Endodermal cell (in vitro differentiated cells): ENCODE data around the gene ID3. TPM values are rescaled to one million over a fixed set of nuclear protein-coding genes. Genes with fewer than 3 reads are reported as not detected.
A peak's percentile ranks its signal among the peaks of the same experiment; 100 is the strongest.

Experiments used
- DNase-seq: peaks from one replicate; pipeline ENCODE4 v3.0.0-alpha.2; 2017
- H3K27ac ChIP-seq: 2 replicates; pipeline ENCODE4 v1.5.1; 2013; ENCODE audit warnings: mild to moderate bottlenecking, low read depth, low read length, moderate library complexity
- H3K27me3 ChIP-seq: 2 replicates; pipeline ENCODE4 v1.6.1; 2013; ENCODE audit warnings: mild to moderate bottlenecking, low read length, moderate library complexity; ENCODE audit not compliant: insufficient read depth, control insufficient read depth, poor library complexity, severe bottlenecking
- H3K36me3 ChIP-seq: 2 replicates; pipeline ENCODE4 v1.7.0; 2013; ENCODE audit warnings: mild to moderate bottlenecking, low read length, moderate library complexity; ENCODE audit not compliant: control insufficient read depth, insufficient read depth
- H3K4me1 ChIP-seq: one replicate; pipeline ENCODE4 v1.7.0; 2013; ENCODE audit warnings: low read length; ENCODE audit not compliant: control insufficient read depth, insufficient read depth
- H3K4me3 ChIP-seq: 2 replicates; pipeline ENCODE4 v1.5.1; 2013; ENCODE audit warnings: mild to moderate bottlenecking, low read length, moderate library complexity
- H3K9ac ChIP-seq: 2 replicates; pipeline ENCODE4 v1.6.1; 2013; ENCODE audit warnings: mild to moderate bottlenecking, low read length, moderate library complexity; ENCODE audit not compliant: poor library complexity, severe bottlenecking; ENCODE audit errors: extremely low read depth
- H3K9me3 ChIP-seq: 2 replicates; pipeline ENCODE4 v1.6.1; 2013; ENCODE audit warnings: mild to moderate bottlenecking, low read length, moderate library complexity; ENCODE audit not compliant: control insufficient read depth
- H3K27ac Mint-ChIP-seq: 2 replicates; pipeline ENCODE4 v1.8.0; 2020; ENCODE audit warnings: mixed read lengths
- H3K27me3 Mint-ChIP-seq: 2 replicates; pipeline ENCODE4 v1.8.0; 2021; ENCODE audit warnings: mild to moderate bottlenecking, mixed read lengths; ENCODE audit not compliant: insufficient read depth
- H3K36me3 Mint-ChIP-seq: 2 replicates; pipeline ENCODE4 v1.8.0; 2020; ENCODE audit warnings: low read depth, mixed read lengths
- H3K4me1 Mint-ChIP-seq: 2 replicates; pipeline ENCODE4 v1.8.0; 2020; ENCODE audit warnings: mixed read lengths
- H3K4me3 Mint-ChIP-seq: 2 replicates; pipeline ENCODE4 v1.8.0; 2020; ENCODE audit warnings: mild to moderate bottlenecking, moderate library complexity, mixed read lengths
- H3K9me3 Mint-ChIP-seq: 2 replicates; pipeline ENCODE4 v1.8.0; 2020; ENCODE audit warnings: mild to moderate bottlenecking, mixed read lengths
- WGBS, 2 experiments: methylation state at CpG; one replicate each; pipeline versions ENCODE4 v1.1.5 to v1.1.7; 2013; ENCODE audit warnings: missing lambda C conversion rate in 2 of 2, mixed read lengths in 1 of 2; ENCODE audit not compliant: insufficient coverage in 1 of 2, insufficient read length in 1 of 2; 5-methylcytosine and 5-hydroxymethylcytosine counted together
- total RNA-seq, 2 donors: library from RNA; stranded (reverse); fragmentation: NEBNext Ultra II Directional in 1 of 2; extraction: Animal tissue kit (Norgen Biotek cat#: 25700) in 1 of 2; gene quantifications; 2 replicates in 1 of 2; 3 replicates in 1 of 2; pipeline ENCODE4 v1.2.1, GENCODE V29; 2021
- TF ChIP-seq, protein P1 (sequence below): fragments of 200-600 bp; sonication (generic); conservative IDR thresholded peaks from 2 replicates; pipeline ENCODE4 v1.5.0; 2021; ENCODE audit warnings: antibody characterized with exemption, mild to moderate bottlenecking

The ID3 gene
- total RNA-seq, 2 donors from 2014 or later = 281 to 338 TPM

DNA sequence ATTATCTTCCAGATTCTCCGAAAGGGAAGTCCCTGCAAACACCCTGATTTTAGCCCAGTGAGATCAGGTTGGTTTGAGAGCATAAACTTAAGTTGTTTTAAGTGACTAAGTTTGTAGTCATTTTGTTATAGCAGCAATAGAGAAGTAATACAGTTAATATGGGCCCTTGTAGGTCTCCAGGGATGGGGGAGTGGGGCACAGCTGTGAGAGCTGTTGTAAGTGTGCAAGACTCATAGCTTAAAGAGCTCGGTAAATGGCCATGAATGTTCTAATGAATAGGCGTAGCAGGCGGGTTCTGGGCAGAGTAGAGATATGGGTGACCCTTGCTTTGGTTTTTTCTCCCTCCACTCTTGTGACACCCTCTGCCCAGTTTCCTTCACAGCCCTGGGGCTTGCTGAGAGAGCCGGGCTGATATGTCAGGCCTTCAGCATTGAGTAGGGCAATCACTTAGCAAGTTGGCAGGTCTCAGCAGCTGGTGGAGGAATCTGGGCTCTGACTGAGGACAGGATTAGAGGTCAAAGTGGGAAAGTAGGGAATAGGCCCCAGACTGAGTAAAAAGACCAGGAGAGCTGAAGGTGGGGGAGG is 16.0 kb upstream of the ID3 start:
- H3K27me3 ChIP-seq = no peaks in the 10 kb centered on the region
- H3K9ac ChIP-seq = no peak overlapping the region
- no peak overlapping the region for H3K4me3 ChIP-seq
- Mint-ChIP-seq H3K27me3 (no peaks in the 10 kb centered on the region), H3K27ac (peak overlapping the region; percentile 8), H3K4me3 (no peak overlapping the region), H3K9me3 (no peaks in the 10 kb centered on the region), H3K4me1 (peaks cover 21% of the 10 kb centered on the region), H3K36me3 (no peaks in the 10 kb centered on the region)
- H3K4me1 ChIP-seq = no peaks in the 10 kb centered on the region
- no peak for DNase-seq
- no peaks in the 10 kb centered on the region for H3K9me3 ChIP-seq
- 86 to 92% methylated on average over 4 to 5 of the region's 5 CpGs for WGBS, 2 experiments
- no peaks in the 10 kb centered on the region for H3K36me3 ChIP-seq
- H3K27ac ChIP-seq = no peak overlapping the region
- TF ChIP-seq, protein P1, sequence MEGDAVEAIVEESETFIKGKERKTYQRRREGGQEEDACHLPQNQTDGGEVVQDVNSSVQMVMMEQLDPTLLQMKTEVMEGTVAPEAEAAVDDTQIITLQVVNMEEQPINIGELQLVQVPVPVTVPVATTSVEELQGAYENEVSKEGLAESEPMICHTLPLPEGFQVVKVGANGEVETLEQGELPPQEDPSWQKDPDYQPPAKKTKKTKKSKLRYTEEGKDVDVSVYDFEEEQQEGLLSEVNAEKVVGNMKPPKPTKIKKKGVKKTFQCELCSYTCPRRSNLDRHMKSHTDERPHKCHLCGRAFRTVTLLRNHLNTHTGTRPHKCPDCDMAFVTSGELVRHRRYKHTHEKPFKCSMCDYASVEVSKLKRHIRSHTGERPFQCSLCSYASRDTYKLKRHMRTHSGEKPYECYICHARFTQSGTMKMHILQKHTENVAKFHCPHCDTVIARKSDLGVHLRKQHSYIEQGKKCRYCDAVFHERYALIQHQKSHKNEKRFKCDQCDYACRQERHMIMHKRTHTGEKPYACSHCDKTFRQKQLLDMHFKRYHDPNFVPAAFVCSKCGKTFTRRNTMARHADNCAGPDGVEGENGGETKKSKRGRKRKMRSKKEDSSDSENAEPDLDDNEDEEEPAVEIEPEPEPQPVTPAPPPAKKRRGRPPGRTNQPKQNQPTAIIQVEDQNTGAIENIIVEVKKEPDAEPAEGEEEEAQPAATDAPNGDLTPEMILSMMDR = no peak

DNA sequence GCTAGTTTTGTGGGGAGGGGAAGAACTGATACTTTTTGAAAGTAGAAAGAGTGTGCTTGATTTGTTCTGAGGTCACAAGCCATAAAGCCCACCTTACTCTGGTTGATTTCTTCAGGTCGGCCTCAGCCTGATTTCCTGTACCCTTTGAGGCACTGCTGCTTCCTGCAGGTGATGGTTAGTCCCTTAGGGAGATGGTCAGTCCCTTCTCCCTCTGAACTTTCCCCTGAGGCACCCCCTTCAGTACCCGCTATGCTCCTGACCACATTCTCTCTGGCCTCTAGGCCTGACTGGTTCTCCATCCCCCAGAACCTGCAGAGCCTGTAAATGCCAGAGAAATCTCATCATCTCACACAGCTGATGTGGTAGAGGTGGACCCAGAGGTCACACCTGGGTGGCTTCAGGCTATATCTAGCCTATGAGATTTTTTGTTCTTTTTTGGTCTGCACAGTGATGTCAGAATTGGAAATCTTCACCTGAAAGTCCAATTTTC is 15.0 kb upstream of the ID3 start:
- no peaks in the 10 kb centered on the region for H3K9me3 Mint-ChIP-seq
- DNase-seq = no peak
- H3K9ac ChIP-seq = no peak overlapping the region
- TF ChIP-seq, protein P1 = no peak
- H3K27ac ChIP-seq = no peak overlapping the region
- 75 to 86% methylated on average over 1 to 2 of the region's 2 CpGs for WGBS, 2 experiments
- no peak overlapping the region for H3K4me3 Mint-ChIP-seq
- H3K36me3 Mint-ChIP-seq = no peaks in the 10 kb centered on the region
- H3K27me3 ChIP-seq = no peaks in the 10 kb centered on the region
- H3K9me3 ChIP-seq = no peaks in the 10 kb centered on the region
- peaks cover 23% of the 10 kb centered on the region for H3K4me1 Mint-ChIP-seq
- H3K36me3 ChIP-seq = no peaks in the 10 kb centered on the region
- no peak overlapping the region for H3K4me3 ChIP-seq
- no peaks in the 10 kb centered on the region for H3K4me1 ChIP-seq
- no peak overlapping the region for H3K27ac Mint-ChIP-seq
- no peaks in the 10 kb centered on the region for H3K27me3 Mint-ChIP-seq

DNA sequence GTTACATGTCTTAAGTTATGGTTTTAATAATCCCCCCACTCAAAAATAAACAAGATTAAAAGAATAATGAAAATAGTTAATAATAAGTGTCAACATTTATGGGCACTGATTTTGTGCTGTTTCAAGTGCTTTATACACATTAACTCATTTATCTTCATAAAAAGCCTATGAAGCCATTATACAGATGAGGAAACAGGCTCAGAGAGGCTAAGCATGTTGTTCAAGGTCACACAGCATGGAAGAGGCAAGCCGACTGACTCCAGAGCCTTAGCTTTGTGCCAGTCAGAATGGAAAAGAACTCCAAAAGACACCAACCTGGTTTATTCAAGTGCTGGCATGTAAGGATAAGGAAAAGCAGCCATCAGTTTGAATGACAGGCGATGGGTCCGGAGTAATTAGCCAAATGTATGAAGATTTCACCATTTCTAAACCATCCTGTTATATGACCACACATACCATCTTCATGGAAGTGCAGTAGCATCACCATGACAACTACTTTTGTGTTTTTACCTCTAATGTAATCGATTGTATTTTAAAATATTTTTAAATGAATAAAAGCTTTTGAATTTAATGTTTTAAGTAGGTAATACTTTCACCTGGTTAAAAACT is 14.4 kb upstream of the ID3 start:
- Histone ChIP-seq H3K9me3 (no peaks in the 10 kb centered on the region), H3K27me3 (no peaks in the 10 kb centered on the region), H3K4me1 (peaks cover 6% of the 10 kb centered on the region), H3K27ac (no peak overlapping the region), H3K4me3 (no peak overlapping the region), H3K36me3 (no peaks in the 10 kb centered on the region), H3K9ac (no peak overlapping the region)
- H3K27me3 Mint-ChIP-seq = no peaks in the 10 kb centered on the region
- no peaks in the 10 kb centered on the region for H3K9me3 Mint-ChIP-seq
- no peaks in the 10 kb centered on the region for H3K36me3 Mint-ChIP-seq
- H3K27ac Mint-ChIP-seq = no peak overlapping the region
- peaks cover 29% of the 10 kb centered on the region for H3K4me1 Mint-ChIP-seq
- TF ChIP-seq, protein P1 = no peak
- WGBS, 2 experiments = 80% methylated on average over 3 of the region's 4 CpGs
- no peak for DNase-seq
- H3K4me3 Mint-ChIP-seq = no peak overlapping the region
